Suprapubic skin (tissue), 3 donors: ENCODE measurements around the gene BACE1.

Experiments
- POLR2A ChIP-seq, 2 donors: fragments of 450-650 bp; IDR thresholded peaks; one replicate each; pipeline ENCODE4 v1.6.1; 2017; ENCODE audit warnings: antibody characterized with exemption in 2 of 2, mild to moderate bottlenecking in 2 of 2, moderate library complexity in 2 of 2
- TF ChIP-seq, protein P1 (sequence below), 2 donors: fragments of 200-600 bp in 1 of 2; fragments of 450-650 bp in 1 of 2; sonication (generic) in 1 of 2; IDR thresholded peaks; one replicate each; pipeline ENCODE4 v1.5.1; 2016 to 2019; ENCODE audit warnings: antibody characterized with exemption in 2 of 2, mild to moderate bottlenecking in 1 of 2, moderate library complexity in 1 of 2

DNA sequence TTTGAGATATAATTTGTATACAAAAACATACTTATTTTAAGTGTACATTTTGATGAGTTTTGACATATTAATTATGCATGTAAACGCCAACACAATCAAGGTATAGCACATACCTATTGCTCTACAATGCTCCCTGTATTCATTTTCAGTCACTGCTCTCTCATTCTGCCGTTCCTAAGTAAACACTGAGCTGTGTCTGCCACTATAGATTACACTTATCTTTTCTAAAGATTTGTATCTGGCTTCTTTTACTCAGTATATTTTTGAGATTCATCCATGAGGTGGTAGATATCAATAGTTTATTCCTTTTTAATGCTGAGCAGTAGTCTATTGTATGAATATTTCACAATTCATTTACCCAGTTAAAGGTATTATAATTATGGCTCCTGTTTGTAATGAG is 50.3 kb downstream of the BACE1 start:
- TF ChIP-seq, protein P1, sequence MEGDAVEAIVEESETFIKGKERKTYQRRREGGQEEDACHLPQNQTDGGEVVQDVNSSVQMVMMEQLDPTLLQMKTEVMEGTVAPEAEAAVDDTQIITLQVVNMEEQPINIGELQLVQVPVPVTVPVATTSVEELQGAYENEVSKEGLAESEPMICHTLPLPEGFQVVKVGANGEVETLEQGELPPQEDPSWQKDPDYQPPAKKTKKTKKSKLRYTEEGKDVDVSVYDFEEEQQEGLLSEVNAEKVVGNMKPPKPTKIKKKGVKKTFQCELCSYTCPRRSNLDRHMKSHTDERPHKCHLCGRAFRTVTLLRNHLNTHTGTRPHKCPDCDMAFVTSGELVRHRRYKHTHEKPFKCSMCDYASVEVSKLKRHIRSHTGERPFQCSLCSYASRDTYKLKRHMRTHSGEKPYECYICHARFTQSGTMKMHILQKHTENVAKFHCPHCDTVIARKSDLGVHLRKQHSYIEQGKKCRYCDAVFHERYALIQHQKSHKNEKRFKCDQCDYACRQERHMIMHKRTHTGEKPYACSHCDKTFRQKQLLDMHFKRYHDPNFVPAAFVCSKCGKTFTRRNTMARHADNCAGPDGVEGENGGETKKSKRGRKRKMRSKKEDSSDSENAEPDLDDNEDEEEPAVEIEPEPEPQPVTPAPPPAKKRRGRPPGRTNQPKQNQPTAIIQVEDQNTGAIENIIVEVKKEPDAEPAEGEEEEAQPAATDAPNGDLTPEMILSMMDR (IDR thresholded peaks at IDR 0.05): no peak
- no peak for TF ChIP-seq POLR2A (IDR thresholded peaks at IDR 0.05)
